ENCODE measurements around the gene SARDH.
"Not testable (repeated sequence)": the region's sequence is repeated elsewhere in the genome, so short reads cannot be mapped to it uniquely, and the experiment has no call there.

SARDH gene

DNA sequence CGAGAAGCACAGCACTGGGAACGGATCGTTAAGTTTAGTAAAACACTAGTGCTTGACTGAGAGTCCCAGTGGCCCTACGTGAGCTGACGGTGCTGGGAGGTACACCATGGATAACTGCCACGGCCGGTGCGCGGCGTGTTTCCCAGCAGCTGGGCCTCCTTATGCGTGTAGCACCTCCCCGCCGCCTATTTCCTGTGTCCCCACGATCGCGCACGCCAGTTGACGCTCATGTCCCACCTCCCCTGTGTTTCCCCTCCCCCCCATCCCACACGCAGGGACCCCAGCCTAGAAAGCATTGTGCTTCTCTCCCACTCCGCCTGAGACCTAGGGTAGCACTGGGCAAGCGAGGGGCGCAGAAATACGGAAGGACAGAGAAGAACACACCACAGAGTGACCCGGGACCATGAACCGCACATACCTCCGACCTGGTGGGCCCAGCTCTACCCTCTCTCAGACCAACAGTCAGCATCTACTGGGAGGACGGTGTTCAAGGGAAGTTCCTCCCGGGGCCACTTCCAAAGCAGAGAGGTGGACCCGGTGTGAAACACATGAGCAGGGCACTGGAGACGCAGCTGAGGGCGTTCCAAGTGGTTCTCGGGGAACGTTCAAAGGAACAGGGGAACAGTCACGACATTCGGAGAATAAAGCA lies 56.4 kb downstream of the SARDH start:
- DNase-seq = no peak

DNA sequence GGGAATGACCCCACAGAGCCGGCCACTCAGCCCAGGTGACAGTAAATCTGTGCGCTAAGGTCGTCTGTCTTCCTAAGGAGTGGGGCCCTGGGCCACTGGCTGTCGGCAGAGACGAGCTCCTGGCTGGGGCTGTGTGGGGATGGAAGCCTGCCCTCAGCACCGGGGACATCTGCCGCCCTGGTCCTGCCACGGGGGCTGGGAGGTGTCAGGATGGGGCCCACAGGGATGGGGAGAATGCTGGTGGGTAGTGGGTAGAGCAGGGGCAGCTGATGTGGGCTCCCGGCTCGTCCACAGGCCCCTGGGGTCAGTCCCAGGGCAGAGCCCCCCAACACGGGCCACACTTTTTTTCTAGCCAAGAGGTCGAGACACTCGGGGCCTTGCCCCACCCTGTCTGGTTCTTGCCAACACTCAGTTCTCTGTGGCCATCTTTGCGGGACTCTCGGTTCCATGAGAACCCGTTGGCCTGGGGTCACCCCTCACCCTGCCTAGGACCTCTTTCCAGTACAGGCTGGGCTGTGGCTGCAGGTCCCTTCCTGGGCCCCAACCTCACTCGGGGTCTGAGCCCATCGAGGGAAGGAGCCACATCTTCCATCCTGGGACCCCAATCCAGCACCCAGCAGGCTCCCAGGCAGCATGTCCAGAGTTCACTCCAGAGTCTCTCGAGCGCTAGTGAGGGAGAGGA lies 57.0 kb downstream of the SARDH start:
- DNase-seq = no peak

DNA sequence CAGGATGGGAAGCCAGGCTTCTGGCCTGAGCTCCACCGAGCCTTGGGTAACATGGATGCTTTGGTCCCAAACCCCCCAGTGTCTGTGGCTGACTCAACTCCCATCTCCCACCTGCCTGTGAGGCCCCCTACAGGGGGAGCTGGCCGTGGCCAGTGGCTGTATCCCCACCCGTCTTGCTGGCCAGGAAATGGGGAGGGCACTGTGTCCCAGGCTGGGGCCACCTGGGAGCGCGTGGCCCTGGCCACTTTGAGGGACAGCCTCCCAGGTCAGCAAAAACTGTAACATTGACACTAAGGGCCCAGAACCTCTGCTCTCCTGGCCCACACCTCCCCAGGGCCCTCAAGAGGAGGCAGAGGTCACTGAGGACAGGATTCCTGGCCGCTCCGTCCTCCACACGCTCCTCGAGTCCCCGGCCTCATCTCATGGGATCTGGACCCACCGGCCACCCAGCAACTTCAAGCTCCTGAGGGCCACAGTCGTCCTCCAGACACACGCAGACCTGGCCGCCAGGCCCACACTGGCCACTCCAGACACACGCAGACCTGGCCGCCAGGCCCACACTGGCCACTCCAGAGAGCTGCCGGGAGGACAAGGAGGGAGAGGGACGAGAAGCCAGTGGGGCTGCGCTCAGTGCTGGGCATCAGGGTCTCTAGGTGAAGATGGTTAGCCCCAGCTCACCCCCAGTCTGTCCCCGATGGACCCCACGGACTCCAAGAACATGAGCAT lies 57.7 kb downstream of the SARDH start:
- DNase-seq = no peak

DNA sequence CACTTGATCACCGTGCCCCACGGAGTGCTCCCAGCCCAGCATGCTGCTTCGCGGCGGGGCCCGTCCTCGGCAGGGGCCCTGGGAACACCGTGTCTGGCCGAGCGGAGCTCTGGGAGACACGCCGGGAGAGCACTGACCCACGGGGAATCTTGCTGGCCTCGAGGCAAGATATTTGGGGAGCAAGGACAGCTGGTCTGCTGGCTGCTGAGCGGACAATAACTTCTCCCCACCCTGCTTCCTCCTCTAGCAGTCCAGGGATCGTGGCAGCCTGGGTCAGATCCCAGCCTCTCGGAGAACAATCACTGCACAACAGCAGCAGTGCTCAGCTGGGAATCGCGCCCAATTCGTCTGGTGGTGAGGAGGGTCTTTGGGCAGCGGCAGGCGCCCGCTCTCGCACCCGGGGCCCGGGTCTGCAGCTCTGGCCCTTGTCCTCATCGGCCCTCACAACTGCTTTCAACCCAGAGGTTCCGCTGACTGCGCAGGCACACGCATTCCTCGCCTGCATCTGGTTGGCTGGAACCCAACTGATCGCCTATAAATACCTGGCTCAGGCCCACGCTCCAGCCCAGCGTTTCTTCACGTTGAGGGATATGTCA lies 58.6 kb downstream of the SARDH start:
- DNase-seq = no peak

GRCh38 chr9:133679056-133679455 lies 59.1 kb downstream of the SARDH start:
- DNase-seq = no peak

DNA sequence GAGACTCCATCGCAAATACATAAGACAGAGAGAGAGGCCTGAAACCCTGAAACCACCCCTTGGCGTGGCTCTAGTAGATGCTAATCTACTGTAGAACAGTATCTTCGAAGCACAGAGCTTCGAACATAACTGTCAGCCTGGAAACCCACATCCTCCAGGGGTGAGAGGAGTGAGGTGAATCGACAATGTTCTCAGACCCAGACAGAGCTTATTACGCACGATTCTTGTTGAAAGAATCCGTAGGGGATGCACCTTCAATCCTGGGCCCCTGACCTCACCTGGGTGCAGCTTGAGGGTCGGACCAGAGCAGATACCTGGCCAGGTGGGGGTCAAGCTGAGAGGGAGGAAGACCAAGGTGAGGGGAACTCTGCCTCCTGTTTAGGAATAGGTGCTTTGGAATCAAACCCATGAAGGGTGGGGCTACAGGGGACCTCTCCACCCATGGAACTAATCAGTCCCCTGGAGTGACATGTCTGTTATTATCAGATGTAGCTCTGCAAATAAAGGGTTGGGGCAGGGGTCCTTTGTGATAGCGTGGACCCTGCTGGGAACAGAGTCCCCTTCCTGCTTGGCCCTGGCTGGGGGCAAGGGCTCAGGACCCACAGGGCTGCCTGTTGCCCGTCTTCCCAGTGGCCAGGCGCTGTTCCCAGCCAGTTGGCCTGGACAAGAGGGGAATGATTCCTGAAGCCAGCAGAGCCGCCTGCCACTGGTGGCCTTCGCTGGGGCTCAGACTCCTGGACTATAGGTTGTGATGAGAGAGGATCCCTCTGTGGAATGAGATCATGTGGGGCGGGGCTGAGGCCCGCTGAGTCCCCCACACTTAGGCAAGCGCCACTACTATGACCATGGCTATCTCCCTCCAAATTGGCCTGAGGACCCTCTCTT lies 60.8 kb downstream of the SARDH start:
- DNase-seq = peak; percentile 22

- DNase-seq = no peak
Observed at GRCh38 chr9:133676450-133676849, 61.7 kb downstream of the SARDH start.

GRCh38 chr9:133675796-133676195 lies 62.4 kb downstream of the SARDH start:
- DNase-seq = not testable (repeated sequence)

DNA sequence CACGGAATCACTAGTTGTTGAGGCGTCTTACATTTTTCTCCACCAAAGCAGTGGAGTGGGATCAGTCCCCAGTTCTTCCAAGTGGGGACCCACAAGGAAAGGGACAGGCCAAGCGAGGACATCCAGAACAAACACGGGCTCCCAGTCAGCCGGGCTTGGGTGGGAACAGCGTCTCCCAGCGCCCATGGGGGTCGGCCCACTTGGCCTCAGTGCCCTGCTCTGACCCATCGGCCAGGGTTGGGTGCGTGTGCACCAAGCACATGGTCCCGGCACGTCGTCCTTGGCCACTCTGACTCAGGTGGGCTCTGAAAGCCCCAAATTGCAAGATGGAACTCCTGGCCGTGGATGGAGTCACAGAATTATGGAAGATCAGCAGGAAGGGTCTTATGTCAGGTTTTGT lies 64.1 kb downstream of the SARDH start:
- DNase-seq = no peak

GRCh38 chr9:133673258-133673655 lies 64.9 kb downstream of the SARDH start:
- no peak for DNase-seq

GRCh38 chr9:133672503-133673257 lies 65.5 kb downstream of the SARDH start:
- DNase-seq = no peak

- no peak for DNase-seq
Observed at GRCh38 chr9:133671371-133671770, 66.8 kb downstream of the SARDH start.

- no peak for DNase-seq
Observed at GRCh38 chr9:133670466-133670865, 67.7 kb downstream of the SARDH start.

DNA sequence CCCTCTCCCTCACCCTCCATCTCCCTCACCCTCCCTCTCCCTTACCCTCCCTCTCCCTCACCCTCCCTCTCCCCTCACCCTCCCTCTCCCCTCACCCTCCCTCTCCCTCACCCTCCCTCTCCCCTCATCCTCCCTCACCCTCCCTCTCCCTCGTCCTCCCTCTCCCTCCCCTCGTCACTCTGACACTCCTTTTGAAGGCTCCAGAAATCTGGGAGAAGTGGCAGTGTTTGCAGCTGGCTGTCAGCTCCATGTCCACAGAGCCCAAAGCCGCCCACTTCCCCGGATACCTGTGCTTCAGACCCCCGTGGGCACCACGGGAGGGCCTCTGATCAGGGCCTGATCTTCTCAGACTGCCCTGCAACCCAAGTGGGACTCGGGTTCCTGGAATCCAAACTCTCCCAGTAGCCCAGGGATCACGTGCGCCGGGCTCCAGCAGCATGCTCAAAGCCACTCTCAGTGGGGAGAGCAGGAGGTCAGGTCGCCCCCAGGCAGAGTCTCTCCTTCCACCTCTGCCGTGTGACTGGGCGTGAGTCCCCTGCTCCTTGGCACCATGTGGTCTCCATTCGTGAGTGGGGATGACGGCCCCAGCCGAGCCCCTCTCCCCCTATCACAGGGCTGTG lies 68.9 kb downstream of the SARDH start:
- DNase-seq = no peak

GRCh38 chr9:133667759-133668450 lies 70.2 kb downstream of the SARDH start:
- no peak for DNase-seq

DNA sequence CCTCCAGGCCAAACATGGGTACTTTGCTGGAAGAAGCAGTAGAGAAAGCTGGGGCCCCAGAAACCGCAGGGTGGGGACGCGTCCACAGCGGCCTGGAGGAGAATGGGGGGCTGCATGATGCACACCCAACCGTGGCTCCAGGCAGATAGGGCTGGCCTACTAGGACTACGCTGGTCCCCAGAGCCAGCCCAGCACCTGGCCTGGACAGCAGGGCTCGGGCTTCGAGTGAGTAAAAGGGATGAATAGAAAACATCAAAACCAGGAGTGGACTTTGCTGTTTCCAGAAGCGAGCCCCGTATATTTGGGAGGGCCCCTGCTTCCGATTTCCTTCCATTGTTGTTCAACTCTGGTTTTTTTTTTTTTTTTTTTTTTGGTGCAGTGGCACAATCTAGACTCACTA lies 71.3 kb downstream of the SARDH start:
- DNase-seq = no peak

- DNase-seq = no peak
Observed at GRCh38 chr9:133666387-133666786, 71.8 kb downstream of the SARDH start.

- no peak for DNase-seq
Observed at GRCh38 chr9:133665535-133665934, 72.6 kb downstream of the SARDH start.

DNA sequence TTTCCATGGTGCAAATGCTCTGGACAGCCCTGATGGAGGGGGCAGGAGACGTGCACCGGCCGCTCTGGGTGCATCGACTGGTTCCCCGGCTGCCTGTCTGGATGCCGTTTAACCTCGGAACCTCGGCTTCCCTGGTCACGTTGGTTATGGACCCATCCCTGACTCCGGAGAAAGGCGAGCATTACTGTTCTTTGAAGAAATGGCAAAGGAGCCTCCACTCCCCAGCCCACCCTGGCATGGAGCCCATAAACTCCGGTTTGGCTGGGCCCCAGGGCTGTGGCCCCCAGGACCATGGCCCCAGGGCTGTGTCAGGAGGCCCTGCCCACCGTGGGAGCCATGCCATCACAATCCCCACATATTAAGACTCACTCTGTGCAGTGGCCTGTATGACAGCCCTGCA lies 73.1 kb downstream of the SARDH start:
- no peak for DNase-seq

DNA sequence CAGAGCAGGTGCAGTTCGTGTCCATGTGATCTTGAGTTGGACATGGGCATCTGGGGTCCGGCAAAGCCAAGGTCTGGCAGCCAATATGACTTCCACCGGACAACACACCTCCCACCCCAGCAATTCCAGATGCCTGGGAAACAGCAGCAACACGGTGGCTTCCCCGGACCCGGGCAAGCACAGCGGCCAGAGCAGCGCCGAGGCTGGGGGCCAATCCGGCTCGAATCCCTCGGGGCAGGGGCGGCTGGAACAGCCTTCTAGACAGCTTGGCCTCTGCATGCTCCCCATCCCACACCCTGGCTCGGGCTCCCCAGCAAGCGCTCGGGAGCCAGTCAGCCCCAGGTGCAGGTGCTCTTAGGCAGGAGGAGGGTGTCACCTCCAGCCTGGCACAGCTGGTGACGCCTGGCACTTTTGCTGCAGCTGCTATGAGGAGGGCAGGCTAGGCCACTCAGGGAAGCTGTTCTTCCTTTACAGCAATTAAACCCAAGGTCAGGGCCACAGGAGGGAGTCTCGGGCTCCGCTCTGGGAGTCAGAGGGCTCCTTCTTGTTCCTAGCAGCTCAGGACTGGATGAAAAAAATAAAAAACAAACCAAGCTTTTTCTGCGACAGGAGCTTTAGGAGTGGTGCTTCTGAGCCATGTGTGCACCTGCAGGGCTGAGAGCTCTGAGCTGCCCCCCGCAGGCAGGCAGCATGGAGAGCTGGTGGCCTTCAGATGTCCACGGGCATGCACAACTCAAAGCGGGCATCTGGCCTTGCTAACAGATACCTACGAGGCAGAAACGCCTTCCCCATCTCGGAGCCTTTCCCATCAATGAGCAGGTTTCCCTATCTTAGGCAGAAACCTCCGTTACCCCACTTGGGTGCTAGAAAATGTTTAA lies 73.7 kb downstream of the SARDH start:
- DNase-seq = no peak
